Coronary artery (tissue), 2 donors: ENCODE results near the gene MBD3L5.

ENCODE experiments used
- DNase-seq: peaks from one replicate; pipeline ENCODE4 v3.0.0-alpha.2; 2017; ENCODE audit warnings: low spot score
- H3K27ac ChIP-seq, 2 donors: fragments of 200-600 bp; sonication (generic); one replicate each; pipeline ENCODE4 v1.5.1; 2016 to 2019
- H3K4me3 ChIP-seq: fragments of 200-600 bp; sonication (generic); 2 replicates; pipeline ENCODE4 v1.5.1; 2016; ENCODE audit warnings: mild to moderate bottlenecking, moderate library complexity
- TF ChIP-seq, protein P1 (sequence below): fragments of 200-600 bp; sonication (generic); IDR thresholded peaks from one replicate; pipeline ENCODE4 v1.5.1; 2019; ENCODE audit warnings: antibody characterized with exemption

The MBD3L5 gene

GRCh38 chr19:6999933-7000332, 30.4 kb upstream of the MBD3L5 start:
- no peak for DNase-seq
- Histone ChIP-seq H3K4me3 (no peak overlapping the region), H3K27ac (no peak overlapping the region)
- TF ChIP-seq, protein P1, sequence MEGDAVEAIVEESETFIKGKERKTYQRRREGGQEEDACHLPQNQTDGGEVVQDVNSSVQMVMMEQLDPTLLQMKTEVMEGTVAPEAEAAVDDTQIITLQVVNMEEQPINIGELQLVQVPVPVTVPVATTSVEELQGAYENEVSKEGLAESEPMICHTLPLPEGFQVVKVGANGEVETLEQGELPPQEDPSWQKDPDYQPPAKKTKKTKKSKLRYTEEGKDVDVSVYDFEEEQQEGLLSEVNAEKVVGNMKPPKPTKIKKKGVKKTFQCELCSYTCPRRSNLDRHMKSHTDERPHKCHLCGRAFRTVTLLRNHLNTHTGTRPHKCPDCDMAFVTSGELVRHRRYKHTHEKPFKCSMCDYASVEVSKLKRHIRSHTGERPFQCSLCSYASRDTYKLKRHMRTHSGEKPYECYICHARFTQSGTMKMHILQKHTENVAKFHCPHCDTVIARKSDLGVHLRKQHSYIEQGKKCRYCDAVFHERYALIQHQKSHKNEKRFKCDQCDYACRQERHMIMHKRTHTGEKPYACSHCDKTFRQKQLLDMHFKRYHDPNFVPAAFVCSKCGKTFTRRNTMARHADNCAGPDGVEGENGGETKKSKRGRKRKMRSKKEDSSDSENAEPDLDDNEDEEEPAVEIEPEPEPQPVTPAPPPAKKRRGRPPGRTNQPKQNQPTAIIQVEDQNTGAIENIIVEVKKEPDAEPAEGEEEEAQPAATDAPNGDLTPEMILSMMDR: no peak

- Histone ChIP-seq H3K27ac (no peak overlapping the region), H3K4me3 (no peak overlapping the region)
- TF ChIP-seq, protein P1: no peak
- DNase-seq: no peak
These were observed 30.0 kb upstream of the MBD3L5 start for GRCh38 chr19:7000333-7000732.

DNA sequence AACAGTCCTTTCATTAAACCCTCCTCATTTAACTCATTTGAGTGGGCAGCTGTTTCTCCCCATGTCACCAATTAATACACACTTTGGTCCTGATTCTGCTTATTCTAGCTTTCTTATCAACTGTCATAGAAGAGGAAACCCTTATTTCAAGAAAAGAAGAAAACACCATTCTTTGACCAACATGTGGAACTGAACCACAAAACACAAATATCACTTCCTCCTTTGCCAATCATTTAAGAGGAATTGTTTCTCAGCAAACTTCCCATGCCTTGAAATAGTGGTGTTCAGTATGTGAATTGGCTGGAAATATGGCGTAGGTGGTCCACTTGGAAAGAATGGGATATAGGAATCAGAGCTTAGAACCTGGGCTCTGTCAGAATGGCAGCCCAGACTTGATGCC, 29.6 kb upstream of the MBD3L5 start:
- TF ChIP-seq, protein P1: no peak
- DNase-seq: no peak
- Histone ChIP-seq H3K4me3 (no peak overlapping the region), H3K27ac (no peak overlapping the region)

DNA sequence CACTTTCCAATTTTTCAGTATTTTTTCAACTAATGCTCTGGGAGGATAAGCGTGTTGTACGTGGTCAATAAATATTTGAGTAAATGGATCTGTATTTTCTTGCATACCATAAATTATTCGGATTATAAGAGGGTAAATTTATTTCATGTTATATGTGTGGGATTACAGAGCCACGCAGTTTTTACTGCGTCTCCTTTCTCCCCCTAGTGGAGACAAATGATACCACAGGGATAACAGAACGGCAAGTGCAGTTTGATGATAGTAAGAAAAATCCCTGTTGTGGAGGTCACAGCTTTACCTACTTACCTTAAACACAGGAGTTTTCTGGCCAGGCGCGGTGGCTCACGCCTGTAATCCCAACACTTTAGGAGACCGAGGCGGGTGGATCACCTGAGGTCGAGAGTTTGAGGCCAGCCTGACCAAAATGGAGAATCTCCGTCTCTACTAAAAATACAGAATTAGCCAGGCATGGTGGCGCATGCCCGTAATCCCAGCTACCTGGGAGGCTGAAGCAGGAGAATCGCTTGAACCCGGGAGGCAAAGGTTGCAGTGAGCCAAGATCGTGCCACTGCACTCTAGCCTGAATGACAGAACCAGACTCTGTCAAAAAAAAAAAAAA, 26.0 kb upstream of the MBD3L5 start:
- no peak for DNase-seq
- TF ChIP-seq, protein P1: no peak
- Histone ChIP-seq H3K4me3 (no peak overlapping the region), H3K27ac (no peak overlapping the region)

DNA sequence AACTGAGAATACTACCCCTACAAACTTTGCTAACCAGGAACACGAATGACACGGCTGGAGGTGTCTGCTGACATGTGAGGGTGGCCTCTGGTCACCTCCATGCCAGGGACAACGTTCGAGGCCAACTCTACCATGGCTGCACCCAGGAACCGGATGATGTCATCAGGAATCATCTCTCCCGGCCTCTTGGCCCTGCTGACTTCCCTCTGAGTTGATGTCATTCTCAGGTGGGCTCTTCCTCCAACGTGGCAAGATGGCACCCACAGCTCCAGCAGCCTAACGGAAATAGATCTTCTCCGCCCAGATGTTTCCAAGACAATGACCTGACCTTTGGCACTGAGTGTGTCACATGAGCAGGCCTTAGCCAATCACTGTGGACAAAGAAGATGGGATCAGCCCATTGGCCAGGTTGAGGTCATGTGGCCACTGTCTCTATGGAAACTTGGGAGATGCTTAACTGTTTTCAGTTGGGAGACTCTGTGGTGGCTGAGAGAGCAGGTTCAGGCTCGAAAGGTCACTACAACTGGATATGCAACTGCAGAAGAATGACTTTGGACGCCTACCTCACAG, 24.2 kb upstream of the MBD3L5 start:
- TF ChIP-seq, protein P1: no peak
- Histone ChIP-seq H3K4me3 (no peak overlapping the region), H3K27ac (no peak overlapping the region)
- no peak for DNase-seq

GRCh38 chr19:7007859-7008258, 22.5 kb upstream of the MBD3L5 start:
- DNase-seq: no peak
- no peak overlapping the region for H3K4me3 ChIP-seq

More at GRCh38 chr19:7007859-7008258, 22.5 kb upstream of the MBD3L5 start:
- TF ChIP-seq, protein P1: no peak
- no peak overlapping the region for H3K27ac ChIP-seq
